ENCODE data around the gene MAPKAPK2. TPM values are rescaled to one million over a fixed set of nuclear protein-coding genes. Genes with fewer than 3 reads are reported as not detected.

Gene MAPKAPK2
- polyA plus RNA-seq, 1 of the 3 experiments (the other 2 are of a cell fraction): 46.8 TPM

DNA sequence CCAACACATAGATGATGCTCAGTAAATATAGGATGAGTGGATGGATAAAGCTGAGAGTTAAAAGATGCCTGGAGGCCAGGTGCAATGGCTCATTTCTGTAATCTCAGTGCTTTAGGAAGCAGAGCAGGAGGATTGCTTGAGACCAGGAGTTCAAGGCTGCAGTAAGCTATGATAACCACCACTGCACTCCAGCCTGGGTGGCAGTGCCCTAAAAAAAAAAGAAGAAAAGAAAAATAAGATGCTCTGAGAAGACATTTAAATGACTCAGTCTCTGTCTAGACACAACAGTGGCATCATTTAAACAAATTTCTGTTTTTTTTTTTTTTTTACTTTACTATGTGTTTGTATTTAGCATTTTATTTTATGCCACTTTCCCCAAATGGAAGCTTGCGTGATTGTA is 60.6 kb downstream of the MAPKAPK2 start (continued):
- TF ChIP-seq, protein P1, sequence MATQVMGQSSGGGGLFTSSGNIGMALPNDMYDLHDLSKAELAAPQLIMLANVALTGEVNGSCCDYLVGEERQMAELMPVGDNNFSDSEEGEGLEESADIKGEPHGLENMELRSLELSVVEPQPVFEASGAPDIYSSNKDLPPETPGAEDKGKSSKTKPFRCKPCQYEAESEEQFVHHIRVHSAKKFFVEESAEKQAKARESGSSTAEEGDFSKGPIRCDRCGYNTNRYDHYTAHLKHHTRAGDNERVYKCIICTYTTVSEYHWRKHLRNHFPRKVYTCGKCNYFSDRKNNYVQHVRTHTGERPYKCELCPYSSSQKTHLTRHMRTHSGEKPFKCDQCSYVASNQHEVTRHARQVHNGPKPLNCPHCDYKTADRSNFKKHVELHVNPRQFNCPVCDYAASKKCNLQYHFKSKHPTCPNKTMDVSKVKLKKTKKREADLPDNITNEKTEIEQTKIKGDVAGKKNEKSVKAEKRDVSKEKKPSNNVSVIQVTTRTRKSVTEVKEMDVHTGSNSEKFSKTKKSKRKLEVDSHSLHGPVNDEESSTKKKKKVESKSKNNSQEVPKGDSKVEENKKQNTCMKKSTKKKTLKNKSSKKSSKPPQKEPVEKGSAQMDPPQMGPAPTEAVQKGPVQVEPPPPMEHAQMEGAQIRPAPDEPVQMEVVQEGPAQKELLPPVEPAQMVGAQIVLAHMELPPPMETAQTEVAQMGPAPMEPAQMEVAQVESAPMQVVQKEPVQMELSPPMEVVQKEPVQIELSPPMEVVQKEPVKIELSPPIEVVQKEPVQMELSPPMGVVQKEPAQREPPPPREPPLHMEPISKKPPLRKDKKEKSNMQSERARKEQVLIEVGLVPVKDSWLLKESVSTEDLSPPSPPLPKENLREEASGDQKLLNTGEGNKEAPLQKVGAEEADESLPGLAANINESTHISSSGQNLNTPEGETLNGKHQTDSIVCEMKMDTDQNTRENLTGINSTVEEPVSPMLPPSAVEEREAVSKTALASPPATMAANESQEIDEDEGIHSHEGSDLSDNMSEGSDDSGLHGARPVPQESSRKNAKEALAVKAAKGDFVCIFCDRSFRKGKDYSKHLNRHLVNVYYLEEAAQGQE (IDR thresholded peaks at IDR 0.05; ENCODE audit: low read depth, low read length): no peak
- no peak for TF ChIP-seq JUND (IDR thresholded peaks at IDR 0.05)

DNA sequence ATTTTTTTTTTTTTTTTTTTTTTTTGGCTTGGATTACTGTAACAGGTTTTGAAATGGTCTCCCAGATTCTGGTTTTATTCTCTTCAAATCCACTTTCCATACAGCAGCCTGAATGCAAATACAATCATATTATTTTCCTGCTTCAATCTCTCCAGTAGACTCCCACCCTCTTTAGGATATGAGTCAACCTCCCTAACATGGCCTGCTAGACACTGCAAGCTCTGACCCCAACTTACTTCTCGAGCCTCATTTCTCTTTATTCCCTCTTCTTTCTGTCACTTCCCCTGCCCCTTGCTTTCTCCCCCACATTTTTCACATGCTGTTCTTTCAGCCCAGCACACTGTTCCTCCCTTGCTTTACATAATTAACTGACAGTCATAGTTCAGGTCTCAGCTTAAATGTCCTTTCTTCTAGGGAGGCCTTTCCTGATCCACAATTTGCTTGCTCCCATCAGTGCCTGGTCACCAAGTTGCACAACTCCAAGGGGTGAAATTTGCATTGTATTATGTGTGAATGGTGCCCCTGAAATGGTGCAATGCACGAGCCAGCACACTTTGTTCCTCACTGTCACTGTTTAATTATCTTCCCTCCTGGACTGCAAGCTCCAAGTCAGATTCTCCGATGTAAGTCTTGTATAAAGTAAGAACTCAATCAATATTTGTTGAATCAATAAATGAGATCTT is 63.8 kb downstream of the MAPKAPK2 start:
- POLR2A ChIA-PET: no interaction called here
- WGBS (ENCODE audit: low lambda C conversion rate): 58% methylated on average over 3 of the region's 3 CpGs
- no peak for DNase-seq
- TF ChIP-seq, protein P2, sequence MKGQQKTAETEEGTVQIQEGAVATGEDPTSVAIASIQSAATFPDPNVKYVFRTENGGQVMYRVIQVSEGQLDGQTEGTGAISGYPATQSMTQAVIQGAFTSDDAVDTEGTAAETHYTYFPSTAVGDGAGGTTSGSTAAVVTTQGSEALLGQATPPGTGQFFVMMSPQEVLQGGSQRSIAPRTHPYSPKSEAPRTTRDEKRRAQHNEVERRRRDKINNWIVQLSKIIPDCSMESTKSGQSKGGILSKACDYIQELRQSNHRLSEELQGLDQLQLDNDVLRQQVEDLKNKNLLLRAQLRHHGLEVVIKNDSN (IDR thresholded peaks at IDR 0.05; ENCODE audit: borderline replicate concordance, low read depth): no peak
- TF ChIP-seq, protein P1 (IDR thresholded peaks at IDR 0.05; ENCODE audit: low read depth, low read length): no peak
- TF ChIP-seq, protein P3, sequence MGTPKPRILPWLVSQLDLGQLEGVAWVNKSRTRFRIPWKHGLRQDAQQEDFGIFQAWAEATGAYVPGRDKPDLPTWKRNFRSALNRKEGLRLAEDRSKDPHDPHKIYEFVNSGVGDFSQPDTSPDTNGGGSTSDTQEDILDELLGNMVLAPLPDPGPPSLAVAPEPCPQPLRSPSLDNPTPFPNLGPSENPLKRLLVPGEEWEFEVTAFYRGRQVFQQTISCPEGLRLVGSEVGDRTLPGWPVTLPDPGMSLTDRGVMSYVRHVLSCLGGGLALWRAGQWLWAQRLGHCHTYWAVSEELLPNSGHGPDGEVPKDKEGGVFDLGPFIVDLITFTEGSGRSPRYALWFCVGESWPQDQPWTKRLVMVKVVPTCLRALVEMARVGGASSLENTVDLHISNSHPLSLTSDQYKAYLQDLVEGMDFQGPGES (IDR thresholded peaks at IDR 0.05; ENCODE audit: low read depth, low read length): no peak
- TF ChIP-seq, protein P4, sequence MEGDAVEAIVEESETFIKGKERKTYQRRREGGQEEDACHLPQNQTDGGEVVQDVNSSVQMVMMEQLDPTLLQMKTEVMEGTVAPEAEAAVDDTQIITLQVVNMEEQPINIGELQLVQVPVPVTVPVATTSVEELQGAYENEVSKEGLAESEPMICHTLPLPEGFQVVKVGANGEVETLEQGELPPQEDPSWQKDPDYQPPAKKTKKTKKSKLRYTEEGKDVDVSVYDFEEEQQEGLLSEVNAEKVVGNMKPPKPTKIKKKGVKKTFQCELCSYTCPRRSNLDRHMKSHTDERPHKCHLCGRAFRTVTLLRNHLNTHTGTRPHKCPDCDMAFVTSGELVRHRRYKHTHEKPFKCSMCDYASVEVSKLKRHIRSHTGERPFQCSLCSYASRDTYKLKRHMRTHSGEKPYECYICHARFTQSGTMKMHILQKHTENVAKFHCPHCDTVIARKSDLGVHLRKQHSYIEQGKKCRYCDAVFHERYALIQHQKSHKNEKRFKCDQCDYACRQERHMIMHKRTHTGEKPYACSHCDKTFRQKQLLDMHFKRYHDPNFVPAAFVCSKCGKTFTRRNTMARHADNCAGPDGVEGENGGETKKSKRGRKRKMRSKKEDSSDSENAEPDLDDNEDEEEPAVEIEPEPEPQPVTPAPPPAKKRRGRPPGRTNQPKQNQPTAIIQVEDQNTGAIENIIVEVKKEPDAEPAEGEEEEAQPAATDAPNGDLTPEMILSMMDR (IDR thresholded peaks at IDR 0.05): no peak
- TF ChIP-seq NRF1 (IDR thresholded peaks at IDR 0.05; ENCODE audit: low read depth, low read length): no peak
- TF ChIP-seq, protein P5, sequence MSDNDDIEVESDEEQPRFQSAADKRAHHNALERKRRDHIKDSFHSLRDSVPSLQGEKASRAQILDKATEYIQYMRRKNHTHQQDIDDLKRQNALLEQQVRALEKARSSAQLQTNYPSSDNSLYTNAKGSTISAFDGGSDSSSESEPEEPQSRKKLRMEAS (IDR thresholded peaks at IDR 0.05; ENCODE audit: low read depth): no peak
- TF ChIP-seq, protein P6, sequence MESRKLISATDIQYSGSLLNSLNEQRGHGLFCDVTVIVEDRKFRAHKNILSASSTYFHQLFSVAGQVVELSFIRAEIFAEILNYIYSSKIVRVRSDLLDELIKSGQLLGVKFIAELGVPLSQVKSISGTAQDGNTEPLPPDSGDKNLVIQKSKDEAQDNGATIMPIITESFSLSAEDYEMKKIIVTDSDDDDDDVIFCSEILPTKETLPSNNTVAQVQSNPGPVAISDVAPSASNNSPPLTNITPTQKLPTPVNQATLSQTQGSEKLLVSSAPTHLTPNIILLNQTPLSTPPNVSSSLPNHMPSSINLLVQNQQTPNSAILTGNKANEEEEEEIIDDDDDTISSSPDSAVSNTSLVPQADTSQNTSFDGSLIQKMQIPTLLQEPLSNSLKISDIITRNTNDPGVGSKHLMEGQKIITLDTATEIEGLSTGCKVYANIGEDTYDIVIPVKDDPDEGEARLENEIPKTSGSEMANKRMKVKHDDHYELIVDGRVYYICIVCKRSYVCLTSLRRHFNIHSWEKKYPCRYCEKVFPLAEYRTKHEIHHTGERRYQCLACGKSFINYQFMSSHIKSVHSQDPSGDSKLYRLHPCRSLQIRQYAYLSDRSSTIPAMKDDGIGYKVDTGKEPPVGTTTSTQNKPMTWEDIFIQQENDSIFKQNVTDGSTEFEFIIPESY (IDR thresholded peaks at IDR 0.05; ENCODE audit: borderline replicate concordance, low read depth): no peak
- TF ChIP-seq RAD21 (IDR thresholded peaks at IDR 0.05; ENCODE audit: low read length): no peak
- TF ChIP-seq, protein P7, sequence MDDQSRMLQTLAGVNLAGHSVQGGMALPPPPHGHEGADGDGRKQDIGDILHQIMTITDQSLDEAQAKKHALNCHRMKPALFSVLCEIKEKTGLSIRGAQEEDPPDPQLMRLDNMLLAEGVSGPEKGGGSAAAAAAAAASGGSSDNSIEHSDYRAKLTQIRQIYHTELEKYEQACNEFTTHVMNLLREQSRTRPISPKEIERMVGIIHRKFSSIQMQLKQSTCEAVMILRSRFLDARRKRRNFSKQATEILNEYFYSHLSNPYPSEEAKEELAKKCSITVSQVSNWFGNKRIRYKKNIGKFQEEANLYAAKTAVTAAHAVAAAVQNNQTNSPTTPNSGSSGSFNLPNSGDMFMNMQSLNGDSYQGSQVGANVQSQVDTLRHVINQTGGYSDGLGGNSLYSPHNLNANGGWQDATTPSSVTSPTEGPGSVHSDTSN (IDR thresholded peaks at IDR 0.05): no peak
- TF ChIP-seq TAF1 (IDR thresholded peaks at IDR 0.05; ENCODE audit: borderline replicate concordance, low read depth, low read length): no peak
- TF ChIP-seq JUND (IDR thresholded peaks at IDR 0.05): no peak
- TF ChIP-seq FOXJ3 (CRISPR knock-in tag; IDR thresholded peaks at IDR 0.05): no peak
- no peak for TF ChIP-seq RCOR1 (IDR thresholded peaks at IDR 0.05; ENCODE audit: low read length)
- TF ChIP-seq MEF2A (IDR thresholded peaks at IDR 0.05; ENCODE audit: borderline replicate concordance, low read depth): no peak

More for the DNA sequence above, 63.8 kb downstream of the MAPKAPK2 start:
- Histone ChIP-seq H3K27ac (ENCODE audit: low read depth in 2 of 2, low read length in 1 of 2) (no peak overlapping the region), H3K4me2 (no peak overlapping the region), H2AFZ (ENCODE audit: low read depth) (no peak overlapping the region), H3K4me3 (ENCODE audit: low read depth in 2 of 2, low read length in 1 of 2) (no peak overlapping the region), H3F3A (replicated peaks; ENCODE audit: insufficient read depth) (no peaks in the 10 kb centered on the region), H4K20me1 (ENCODE audit: insufficient read depth) (no peaks in the 10 kb centered on the region), H3K79me2 (ENCODE audit: insufficient read depth) (no peaks in the 10 kb centered on the region), H3K9me3 (no peaks in the 10 kb centered on the region), H3K4me1 (ENCODE audit: control insufficient read depth in 1 of 2, insufficient read depth in 2 of 2, low read depth in 1 of 2, low read length in 1 of 2) (no peaks in the 10 kb centered on the region), H3K36me3 (replicated peaks in 1 of 2; ENCODE audit: control insufficient read depth in 1 of 2, insufficient read depth in 2 of 2, low read length in 1 of 2) (no peaks in the 10 kb centered on the region), H3K9ac (no peak overlapping the region), H3K27me3 (ENCODE audit: insufficient read depth) (no peaks in the 10 kb centered on the region), H3K9me2 (no peaks in the 10 kb centered on the region)
- CTCF ChIA-PET: interaction anchor here (0.7 to 3.0 kb wide), 8 partner anchors 9 to 164 kb away, joined by 3 to 13 read pairs (median 3); no protein-coding TSS in a partner anchor

All from SK-N-SH (cell line).